Measurements from ENCODE around the gene CPLANE1. TPM values are rescaled to one million over a fixed set of nuclear protein-coding genes. Genes with fewer than 3 reads are reported as not detected.

The CPLANE1 gene
- total RNA-seq, 4 donors from 2014 or later: 17.0 to 24.5 (median 19.1) TPM

GRCh38 chr5:37187465-37187977 is 61.7 kb downstream of the CPLANE1 start:
- TF ChIP-seq POLR2A (IDR thresholded peaks at IDR 0.05; ENCODE audit: low read depth): no peak
- no peak for TF ChIP-seq POLR2AphosphoS5 (IDR thresholded peaks at IDR 0.05)
- no peak for TF ChIP-seq CTCF (IDR thresholded peaks at IDR 0.05)
- no peak for TF ChIP-seq EP300 (IDR thresholded peaks at IDR 0.05)
- no peaks in the 10 kb centered on the region for H3K4me1 ChIP-seq
- no peak for DNase-seq (ENCODE audit: extremely low spot score)
- H3K9me3 ChIP-seq: no peaks in the 10 kb centered on the region
- H3K36me3 ChIP-seq: peaks cover 32 to 97% (median 70%) of the 10 kb centered on the region in 4 donors
- H3K27me3 ChIP-seq: no peaks in the 10 kb centered on the region
- no peak overlapping the region for H3K27ac ChIP-seq (replicated peaks in 1 of 4)
- intact Hi-C loops (cut with DNase I): no loop called here
- no peak overlapping the region for H3K4me3 ChIP-seq
- 93% methylated on average over 3 of the region's 3 CpGs for WGBS

DNA sequence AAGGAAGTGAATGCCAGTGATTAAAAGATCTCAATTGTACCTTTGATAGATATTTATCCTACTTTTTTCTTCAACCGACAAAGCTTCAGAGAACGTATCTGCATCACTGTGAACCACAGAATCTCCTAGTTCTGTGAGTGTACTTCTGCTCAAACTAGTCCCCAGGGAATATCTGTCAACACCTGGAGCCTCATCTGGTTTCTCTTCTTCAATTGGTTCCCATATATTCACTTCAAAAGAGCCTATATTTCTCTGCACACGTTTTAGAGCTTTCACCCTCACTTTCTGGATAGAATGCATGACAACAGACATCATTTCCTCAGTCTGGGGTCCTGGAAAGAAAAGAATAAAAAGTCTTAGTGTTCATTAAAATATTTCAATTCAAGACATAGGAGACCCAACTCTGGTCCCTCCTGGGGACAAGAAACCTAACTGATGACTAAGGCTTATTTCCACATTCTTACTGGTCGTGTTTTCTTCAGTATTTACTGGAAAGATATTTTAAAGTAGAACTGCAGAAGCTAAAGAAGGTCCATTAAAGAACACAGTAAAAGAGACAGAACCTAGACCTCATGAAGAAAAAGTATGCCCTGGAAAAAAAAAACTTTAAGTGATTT is 64.3 kb downstream of the CPLANE1 start:
- no peak for DNase-seq (ENCODE audit: extremely low spot score)
- WGBS: 85% methylated on average over 4 of the region's 4 CpGs
- Histone ChIP-seq H3K4me3 (no peak overlapping the region), H3K27ac (replicated peaks in 1 of 4) (no peak overlapping the region), H3K36me3 (peaks cover 22 to 88% (median 68%) of the 10 kb centered on the region in 4 donors), H3K27me3 (no peaks in the 10 kb centered on the region), H3K4me1 (no peaks in the 10 kb centered on the region), H3K9me3 (no peaks in the 10 kb centered on the region)
- intact Hi-C loops (cut with DNase I): no loop called here
- no peak for TF ChIP-seq CTCF (IDR thresholded peaks at IDR 0.05)
- no peak for TF ChIP-seq EP300 (IDR thresholded peaks at IDR 0.05)
- no peak for TF ChIP-seq POLR2A (IDR thresholded peaks at IDR 0.05; ENCODE audit: low read depth)
- TF ChIP-seq POLR2AphosphoS5 (IDR thresholded peaks at IDR 0.05): no peak

DNA sequence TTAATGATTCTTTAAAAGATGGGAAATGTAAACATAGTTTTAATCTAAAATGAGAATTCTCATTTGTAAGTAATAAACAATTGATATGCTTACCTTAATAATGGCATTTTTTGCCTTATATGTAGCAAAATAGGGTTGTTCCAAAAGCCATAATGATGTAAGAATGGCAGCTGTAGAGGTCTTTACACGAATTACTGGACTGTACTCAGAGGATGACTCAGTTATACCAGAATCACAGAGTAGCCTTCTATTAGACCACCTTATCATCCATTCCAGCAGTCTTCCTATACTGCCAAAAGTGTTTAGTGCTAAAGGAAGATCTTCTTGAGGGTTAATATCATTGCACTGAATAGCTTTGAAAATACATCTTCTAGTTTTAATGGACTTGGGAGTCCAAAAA is 66.5 kb downstream of the CPLANE1 start:
- intact Hi-C loops (cut with DNase I): no loop called here
- DNase-seq (ENCODE audit: extremely low spot score): no peak
- Histone ChIP-seq H3K27me3 (no peaks in the 10 kb centered on the region), H3K4me3 (no peak overlapping the region), H3K27ac (replicated peaks in 1 of 4) (no peak overlapping the region), H3K36me3 (peaks cover 24 to 82% (median 72%) of the 10 kb centered on the region in 4 donors), H3K9me3 (no peaks in the 10 kb centered on the region), H3K4me1 (no peaks in the 10 kb centered on the region)
- TF ChIP-seq CTCF (IDR thresholded peaks at IDR 0.05): no peak
- WGBS: 55% methylated on average over 1 of the region's 1 CpG

- 80% methylated on average over 3 of the region's 3 CpGs for WGBS
- Histone ChIP-seq H3K9me3 (no peaks in the 10 kb centered on the region), H3K4me1 (no peaks in the 10 kb centered on the region), H3K36me3 (peaks cover under 1 to 97% (median 82%) of the 10 kb centered on the region in 4 donors), H3K4me3 (no peak overlapping the region), H3K27me3 (no peaks in the 10 kb centered on the region), H3K27ac (replicated peaks in 1 of 4) (no peak overlapping the region)
- no peak for DNase-seq (ENCODE audit: extremely low spot score)
- TF ChIP-seq CTCF (IDR thresholded peaks at IDR 0.05): no peak
- TF ChIP-seq EP300 (IDR thresholded peaks at IDR 0.05): no peak
- no peak for TF ChIP-seq POLR2AphosphoS5 (IDR thresholded peaks at IDR 0.05)
- TF ChIP-seq POLR2A (IDR thresholded peaks at IDR 0.05; ENCODE audit: low read depth): no peak
- intact Hi-C loops (cut with DNase I): no loop called here
These were observed 74.2 kb downstream of the CPLANE1 start for GRCh38 chr5:37174928-37175327.

- no peaks in the 10 kb centered on the region for H3K27me3 ChIP-seq
- no peak overlapping the region for H3K4me3 ChIP-seq
- intact Hi-C loops (cut with DNase I): no loop called here
- H3K27ac ChIP-seq (replicated peaks in 1 of 4): no peak overlapping the region
- no peak for DNase-seq (ENCODE audit: extremely low spot score)
- H3K4me1 ChIP-seq: no peaks in the 10 kb centered on the region
- peaks cover 0 to 100% (median 86%) of the 10 kb centered on the region in 4 donors for H3K36me3 ChIP-seq
- 92% methylated on average over 2 of the region's 2 CpGs for WGBS
- H3K9me3 ChIP-seq: no peaks in the 10 kb centered on the region
- TF ChIP-seq POLR2AphosphoS5 (IDR thresholded peaks at IDR 0.05): no peak
- no peak for TF ChIP-seq EP300 (IDR thresholded peaks at IDR 0.05)
- TF ChIP-seq CTCF (IDR thresholded peaks at IDR 0.05): no peak
- no peak for TF ChIP-seq POLR2A (IDR thresholded peaks at IDR 0.05; ENCODE audit: low read depth)
These were observed 76.2 kb downstream of the CPLANE1 start for GRCh38 chr5:37172957-37173356.
